Stimulated activated CD4-positive, alpha-beta T cell treated with anti-CD3 and anti-CD28 coated beads, Interleukin-4, amount 100 ng/mL, for 1 hour (primary cell): Measurements from ENCODE around the gene SLC41A3.
"Not testable (repeated sequence)": the region's sequence is repeated elsewhere in the genome, so short reads cannot be mapped to it uniquely, and the experiment has no call there.

Source experiments
- DNase-seq: peaks from one replicate; pipeline ENCODE4 v3.0.0-alpha.2; 2020

SLC41A3 gene

DNA sequence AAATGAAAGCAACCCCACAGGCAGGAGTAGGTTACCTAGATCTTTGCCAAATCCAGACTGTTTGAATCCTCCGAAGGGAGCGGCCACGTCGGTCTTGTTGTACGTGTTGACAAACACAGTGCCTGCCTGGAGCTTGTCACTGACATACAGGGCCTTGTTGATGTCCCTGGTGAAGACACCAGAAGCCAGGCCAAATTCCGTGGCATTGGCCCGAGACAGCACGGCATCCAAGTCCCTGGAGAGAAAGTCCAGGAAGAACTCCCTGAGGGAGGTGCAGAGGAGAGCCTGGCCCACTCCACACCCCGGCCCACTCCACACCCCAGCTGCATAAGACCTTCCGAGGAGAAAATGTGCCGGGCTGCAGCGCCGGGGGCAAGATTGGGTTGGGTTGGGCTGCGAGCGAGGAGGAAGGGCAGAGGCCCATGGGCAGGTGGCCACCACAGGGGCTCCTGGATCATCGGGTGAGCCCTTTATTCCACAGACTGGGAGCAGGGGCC, 21.8 kb upstream of the SLC41A3 start:
- DNase-seq = no peak

DNA sequence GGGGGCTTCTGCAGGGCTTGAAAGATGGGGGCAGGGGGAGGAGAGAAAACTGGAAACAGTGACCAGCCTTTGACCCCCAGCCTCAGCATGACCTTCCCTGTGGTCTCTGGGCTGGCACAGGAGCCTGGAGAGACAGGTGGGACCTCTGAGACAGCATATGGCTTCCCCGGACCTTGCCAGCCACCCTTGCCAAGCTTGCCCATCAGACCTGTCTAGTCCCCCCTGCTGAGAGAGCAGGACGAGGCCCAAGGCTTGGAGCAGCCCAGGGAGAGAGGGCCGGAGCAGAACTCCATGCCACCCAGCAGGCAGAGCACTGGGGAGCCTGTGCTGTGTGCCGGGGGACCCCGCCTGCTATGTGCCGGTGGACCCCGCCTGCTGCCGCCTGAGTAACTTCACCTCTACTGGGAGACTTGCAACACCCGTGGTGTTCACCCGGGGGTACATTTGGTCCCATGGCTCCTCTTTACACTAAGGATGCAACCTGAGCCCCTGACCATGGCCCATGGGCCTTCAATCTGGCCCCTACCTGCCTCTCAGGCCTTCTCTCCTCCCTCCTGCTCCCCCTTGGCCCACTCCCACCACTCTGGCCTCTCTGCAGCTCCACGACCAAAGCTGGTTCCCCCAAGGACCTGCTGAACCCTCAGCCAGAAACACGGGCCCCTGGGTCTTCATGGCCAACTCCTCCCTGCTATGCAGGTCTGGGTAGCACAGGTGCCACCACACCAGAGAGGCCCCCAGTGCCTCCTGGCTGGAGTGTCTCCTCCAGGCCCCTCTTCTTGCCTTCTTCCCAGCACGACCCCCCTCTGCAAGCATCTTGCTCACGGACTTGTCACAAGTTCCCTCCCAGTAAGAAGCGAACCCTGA, 21.1 kb upstream of the SLC41A3 start:
- DNase-seq = no peak

DNA sequence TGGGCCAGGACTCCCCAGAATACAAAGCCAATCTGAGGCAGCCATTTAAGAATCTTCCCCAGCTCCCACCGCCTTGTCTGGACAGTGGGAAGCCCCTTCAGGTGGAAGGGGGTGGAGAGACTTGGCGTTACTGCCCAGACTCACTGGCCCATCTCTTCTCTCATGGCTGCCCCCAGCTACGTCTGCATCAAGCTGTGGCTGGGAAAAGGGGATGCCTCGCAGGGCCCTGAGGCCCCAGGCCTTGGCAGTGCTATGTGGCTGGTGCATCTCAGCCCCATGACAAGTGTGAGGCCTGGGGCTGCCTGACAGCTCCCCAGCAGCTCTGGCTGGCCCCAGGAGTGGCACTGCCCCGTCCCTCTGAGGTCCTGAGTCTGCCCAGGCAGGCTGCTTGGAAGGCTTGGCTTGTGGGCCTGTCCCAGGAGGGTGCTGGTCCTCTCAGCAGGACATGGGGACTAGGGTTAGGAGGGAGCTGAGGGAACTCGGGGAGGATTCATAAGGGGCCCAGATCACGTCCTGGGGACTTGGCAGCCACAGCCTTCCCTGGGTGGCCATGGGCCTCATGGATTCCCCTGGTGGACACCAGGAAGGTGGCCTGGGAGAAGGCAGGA, 20.2 kb upstream of the SLC41A3 start:
- DNase-seq = no peak

DNA sequence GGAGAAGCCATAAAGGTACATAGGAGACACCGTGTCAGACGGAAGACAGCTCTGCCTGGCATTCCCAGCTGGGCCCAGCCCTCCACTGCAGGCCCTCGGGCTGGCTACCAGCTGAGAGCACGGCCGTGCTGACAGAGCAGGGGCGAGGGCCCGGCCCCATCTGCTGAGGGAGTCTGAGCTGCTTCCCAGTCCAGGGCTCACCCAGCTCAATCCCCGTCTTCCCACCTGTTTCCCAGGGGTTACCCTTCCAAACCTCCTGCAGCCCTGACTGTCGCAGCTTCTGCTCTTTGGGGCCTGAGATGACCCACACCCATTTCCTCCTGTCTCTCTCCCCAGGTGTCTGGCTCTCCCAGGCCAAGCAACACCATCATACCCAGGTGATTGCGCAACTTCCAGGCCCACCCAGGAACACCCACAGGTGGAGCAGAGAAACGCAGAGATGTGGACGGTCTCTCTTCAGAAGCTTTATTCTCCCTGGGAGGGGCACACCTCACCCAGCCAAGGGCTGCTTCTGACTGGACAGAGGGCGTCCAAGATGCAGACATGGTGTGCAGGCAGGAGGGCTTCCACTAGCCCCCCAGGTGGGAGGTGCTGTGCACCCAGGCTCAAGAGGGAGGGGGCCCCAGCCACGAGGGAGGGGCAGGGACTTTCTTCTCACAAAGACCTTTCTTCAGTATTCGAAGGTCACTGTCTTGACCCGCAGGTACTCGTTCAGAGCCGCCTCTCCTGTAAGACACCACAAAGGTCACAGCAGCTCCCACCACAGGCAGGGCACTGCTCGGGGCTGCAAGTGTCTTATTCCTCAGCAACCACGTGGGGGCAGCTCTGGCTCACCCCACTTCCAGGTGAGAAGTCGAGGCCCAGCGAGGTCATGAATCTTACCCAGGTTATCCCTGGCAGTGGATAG, 19.4 kb upstream of the SLC41A3 start:
- no peak for DNase-seq

DNA sequence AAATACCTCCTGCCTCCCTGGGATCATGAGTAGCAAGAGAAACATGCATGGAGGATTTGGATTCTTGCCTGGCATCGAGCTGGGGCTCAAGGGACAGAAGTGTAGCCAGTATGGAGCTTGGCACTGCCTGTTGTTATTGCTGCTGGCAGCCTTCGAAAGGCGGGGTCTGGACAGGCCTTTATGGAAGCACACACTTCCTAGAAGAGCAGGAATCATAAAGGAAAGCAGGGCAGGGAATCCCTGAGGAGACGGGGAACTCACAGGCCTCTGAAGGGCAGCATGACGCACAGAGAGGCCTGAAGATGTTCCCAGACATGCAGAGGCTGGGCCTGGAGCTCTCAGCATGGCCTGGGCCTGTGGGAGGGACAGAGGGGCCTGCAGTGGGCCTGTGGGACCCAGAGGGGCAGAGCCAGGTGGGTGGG, 18.6 kb upstream of the SLC41A3 start:
- no peak for DNase-seq

DNA sequence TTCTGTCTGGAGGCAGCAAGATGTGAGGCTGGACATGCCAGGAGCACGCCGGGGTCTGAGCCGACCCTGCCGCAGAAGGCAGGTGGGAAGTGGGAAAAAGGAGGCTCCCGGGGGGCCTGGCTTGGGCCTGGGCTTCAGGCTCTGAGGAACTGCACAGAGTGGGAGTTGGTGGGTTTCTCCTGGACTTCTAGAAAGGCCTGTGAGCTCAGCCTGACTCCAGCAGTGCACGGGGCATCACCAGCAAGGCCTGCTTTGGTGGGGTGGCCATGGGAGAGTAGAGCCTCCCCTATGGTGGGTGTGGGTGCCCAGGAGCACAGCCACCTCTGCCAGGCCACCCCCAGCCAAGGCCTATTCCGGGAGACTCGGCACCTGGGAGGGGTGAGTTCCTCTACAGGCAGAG, 18.1 kb upstream of the SLC41A3 start:
- no peak for DNase-seq

DNA sequence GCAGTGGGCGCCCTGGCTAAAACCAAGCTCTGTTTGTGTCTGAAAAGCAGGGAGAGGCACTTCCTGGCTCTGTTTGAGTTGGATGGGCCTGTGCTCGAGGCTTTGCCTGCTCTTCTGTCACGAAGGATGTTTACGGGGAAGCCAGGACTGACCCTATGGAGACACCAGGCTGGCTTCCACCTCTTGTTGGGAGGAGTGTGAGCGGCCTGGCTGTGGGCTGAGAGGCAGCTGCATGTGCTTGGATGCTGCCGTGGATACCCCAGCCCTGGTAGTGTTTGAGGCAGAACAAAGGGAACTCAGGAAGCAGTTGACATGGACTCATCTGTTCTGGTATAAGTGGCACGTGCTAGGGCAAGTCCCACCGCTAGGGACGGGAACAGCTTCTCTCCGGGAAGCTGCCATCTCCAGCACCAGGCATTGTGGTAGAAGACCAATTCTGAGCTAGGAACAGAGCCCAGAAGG, 17.6 kb upstream of the SLC41A3 start:
- no peak for DNase-seq

DNA sequence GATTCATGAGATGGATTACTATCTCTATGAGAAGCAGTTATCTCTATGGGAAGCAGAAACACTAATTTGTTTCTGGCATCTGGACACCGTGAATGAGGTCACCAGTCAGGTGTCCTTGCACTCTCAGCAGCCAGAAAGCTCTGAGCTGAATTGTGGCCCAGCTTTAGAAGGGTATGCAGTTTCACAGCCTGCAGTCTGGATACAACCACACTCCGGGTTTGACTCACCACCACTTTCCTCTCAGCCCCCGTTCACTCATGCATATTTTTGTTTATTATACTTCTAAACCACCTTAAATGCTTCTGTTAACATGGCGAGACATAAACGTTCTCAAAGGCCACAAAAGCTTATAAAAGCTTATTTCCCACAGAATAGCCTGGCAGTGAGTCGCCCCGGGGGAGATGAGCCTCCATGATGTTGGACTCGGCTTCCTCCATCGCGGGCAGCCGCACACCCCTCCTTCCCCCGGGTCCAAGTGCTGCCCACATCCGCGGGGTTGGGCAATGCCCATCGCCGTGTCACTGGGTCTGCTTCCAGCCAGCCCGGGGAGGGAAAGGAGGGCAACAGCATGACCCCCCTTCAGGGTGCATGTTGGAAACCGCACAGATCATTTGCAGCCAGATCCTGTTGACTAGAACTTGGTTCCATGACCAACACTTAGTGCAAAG, 16.8 kb upstream of the SLC41A3 start:
- DNase-seq = no peak

DNA sequence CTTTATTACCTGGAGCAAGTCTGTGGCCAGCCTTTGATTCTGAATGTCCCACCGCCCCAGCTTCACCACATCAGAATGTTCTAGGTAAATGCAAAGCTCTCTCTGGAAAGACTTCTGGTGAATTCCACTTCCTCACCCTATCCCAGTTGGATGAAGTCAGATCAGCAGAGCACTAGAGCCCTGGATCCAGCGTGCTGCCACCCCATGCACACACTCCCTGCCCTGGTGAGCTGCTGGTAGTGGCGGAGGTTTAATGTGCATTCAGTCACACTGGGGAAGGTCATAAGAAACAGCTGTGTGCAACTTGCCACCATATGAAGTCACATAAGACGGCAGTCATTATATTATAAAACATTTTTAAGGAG, 16.3 kb upstream of the SLC41A3 start:
- DNase-seq = no peak

DNA sequence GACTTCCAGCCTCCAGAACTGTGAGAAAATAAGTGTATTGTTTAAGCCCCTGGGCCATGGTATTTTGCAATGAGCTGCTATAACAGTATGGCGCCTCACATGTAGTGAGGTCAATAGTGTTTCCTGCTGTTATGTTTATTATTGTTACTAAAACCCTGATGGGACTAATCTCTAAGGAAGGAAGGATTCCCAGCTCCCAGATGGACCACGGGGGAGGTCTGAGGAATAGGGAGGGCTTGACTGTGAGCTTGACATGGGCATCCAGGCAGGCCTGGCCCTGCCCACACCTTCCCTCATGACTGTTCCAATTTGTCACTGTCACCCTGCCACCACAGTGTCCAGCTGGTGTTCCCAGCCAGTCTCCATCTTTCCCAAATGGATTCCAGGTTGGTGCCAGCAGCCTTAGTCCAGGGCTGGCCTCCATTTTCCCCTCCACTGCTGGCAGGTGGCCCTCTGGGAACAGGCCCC, 14.5 kb upstream of the SLC41A3 start:
- DNase-seq = no peak

DNA sequence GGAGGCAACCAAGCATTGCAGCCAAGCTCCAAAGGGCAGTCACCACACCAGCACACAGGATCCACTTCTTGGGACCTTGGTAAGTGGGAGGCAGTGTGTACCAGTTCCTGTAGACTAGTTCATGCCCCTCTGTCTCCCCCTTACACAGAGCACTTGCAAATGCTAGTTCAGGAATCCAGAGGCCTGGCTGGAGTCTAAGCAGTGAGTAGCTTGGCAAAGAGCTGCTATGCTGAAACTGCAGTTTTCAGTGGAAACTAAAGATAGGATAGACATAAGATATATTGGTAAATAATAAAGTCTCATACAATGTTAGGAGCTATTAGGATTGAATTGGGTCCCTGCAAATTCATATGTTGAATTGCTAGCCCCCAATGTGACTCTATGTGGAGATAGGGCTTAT, 13.9 kb upstream of the SLC41A3 start:
- DNase-seq = no peak

DNA sequence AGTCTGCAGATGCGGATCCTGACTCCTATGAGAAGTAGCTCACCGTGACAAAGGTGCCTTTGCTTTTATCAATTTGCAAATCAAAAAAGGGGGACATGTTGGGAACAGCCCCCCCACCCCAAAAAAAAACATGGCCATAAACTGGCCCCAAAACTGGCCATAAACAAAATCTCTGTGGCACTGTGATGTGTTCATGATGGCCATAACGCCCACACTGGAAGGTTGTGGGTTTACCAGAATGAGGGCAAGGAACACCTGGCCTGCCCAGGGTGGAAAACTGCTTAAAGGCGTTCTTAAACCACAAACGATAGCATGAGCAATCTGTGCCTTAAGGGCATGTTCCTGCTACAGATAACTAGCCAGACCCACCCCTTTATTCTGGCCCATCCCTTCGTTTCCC, 12.3 kb upstream of the SLC41A3 start:
- not testable (repeated sequence) for DNase-seq

DNA sequence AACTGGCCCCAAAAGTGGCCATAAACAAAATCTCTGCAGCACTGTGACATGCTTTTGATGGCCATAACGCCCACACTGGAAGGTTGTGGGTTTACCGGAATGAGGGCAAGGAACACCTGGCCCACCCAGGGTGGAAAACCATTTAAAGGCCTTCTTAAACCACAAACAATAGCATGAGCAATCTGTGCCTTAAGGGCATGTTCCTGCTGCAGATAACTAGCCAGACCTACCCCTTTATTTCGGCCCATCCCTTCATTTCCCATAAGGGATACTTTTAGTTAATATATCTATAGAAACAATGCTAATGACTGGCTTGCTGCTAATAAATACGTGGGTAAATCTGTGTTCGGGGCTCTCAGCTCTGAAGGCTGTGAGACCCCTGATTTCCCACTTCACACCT, 8.2 kb upstream of the SLC41A3 start:
- not testable (repeated sequence) for DNase-seq

DNA sequence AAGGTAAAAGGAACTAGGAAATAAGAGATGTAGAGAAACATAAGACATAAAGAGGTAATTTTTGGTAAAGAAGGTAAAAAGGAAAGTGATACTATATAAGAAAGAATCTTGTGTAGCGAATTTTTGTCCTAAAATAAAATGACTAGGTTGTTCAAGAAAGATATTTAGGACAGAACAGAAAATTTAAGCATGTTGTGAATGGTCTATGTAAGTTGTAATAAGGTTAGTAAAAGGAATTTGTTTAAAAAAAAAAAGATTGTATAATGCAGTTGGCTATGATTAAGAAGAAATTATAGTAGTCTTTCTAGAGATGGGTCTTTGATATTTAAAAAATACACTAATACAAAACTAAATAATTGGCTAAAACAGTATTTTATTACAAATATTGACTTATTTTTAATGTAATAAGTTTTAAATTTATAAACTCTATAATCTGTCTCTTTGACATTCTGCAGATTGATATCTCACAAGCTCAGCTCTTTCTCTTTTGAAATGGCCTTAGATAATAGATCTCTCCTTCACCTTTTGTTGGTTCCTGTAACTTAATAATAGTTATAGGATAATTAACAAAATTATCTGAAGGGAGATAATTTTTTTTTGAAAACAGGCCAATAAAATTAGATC, 3.7 kb upstream of the SLC41A3 start:
- no peak for DNase-seq

DNA sequence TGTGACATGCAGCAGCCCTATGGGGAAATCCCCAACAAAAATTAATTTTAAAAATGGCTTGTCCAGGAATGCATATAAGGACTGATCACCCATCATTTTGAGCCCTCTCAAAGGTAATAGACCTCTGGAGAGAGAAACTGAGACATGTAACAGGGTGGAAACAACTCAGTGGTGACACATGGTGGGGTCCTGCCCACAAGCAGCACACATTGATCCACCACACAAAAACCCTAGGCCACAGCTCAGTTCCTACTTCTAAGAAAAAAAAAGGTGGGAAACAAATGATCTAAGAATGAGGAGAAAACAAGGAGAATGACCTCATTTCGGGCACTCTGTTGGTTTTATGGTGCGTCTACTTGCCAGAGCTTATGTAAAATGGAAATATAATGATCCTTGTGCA, 1.9 kb upstream of the SLC41A3 start:
- no peak for DNase-seq

DNA sequence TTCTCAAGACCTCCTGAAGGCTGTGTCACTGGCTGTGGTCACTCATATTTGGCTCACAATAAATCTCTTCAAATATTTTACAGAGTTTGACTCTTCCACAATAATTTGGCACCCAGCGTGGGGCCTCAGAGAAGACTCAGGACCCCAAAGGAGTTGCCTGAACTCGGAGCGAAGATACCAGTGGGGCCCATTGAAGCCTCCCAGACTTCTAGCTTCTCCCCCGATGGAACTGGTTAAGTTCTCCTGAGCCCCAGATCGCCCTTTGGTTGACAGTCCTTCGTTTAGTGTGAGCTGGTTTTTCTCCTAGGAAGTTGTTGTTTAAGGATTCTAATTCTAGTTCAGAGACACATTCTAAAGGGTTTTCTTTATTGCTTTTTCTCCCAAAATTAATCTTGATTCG, 1.4 kb upstream of the SLC41A3 start:
- no peak for DNase-seq

DNA sequence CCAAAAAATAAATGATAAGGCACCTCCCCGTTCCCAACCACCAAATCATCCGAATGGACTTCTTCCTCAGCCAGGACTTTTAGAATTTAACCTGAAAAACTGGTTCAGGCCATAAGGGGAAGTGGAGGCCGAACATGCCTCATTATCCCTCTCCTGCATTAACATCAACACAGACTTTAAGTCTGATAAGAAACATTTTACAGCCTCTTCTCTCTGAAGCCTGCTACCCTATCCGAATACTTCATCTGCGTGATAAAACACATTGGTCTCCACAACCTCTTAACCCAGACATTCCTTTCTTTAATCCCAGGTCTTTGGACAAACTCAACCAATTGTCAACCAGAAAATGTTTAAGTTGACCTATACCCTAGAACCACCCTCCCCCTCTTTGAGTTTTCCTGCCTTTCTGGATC, 850 bp upstream of the SLC41A3 start:
- no peak for DNase-seq

DNA sequence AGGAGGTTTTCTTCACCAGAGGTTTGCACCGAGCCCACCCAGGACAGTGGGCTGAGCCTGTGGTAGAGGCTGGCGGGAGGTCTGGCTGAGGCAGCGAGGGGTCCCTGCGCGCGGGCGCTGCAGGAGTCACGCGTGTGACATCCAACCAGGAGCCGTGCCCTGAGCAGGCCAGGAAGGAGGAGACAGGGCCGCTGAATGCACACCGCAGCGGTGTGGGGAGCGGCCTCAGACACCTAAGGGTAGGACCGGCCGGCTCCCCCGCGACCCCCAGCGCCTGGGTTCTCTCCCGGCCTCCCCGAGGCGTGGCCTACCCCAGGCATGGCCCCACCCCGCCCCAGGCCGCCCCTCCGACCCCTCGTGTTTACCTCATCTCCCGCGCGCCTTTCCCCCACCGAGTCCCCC, 412 bp downstream of the SLC41A3 start:
- no peak for DNase-seq

DNA sequence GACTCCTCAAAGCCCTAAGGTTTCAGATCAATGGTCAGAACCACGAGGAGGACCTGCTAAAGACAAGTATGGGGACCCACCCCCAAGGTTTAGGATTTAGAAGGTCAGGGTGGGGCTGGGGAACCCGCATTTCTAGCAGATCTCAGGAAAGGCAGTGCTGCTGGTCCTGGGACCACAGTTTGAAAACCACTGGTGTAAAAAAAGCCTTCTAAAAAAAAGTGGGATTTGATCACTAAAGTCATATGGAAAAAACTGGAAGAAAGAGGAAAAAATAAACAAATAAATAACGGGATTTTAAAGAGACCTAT, 832 bp downstream of the SLC41A3 start:
- DNase-seq = no peak

DNA sequence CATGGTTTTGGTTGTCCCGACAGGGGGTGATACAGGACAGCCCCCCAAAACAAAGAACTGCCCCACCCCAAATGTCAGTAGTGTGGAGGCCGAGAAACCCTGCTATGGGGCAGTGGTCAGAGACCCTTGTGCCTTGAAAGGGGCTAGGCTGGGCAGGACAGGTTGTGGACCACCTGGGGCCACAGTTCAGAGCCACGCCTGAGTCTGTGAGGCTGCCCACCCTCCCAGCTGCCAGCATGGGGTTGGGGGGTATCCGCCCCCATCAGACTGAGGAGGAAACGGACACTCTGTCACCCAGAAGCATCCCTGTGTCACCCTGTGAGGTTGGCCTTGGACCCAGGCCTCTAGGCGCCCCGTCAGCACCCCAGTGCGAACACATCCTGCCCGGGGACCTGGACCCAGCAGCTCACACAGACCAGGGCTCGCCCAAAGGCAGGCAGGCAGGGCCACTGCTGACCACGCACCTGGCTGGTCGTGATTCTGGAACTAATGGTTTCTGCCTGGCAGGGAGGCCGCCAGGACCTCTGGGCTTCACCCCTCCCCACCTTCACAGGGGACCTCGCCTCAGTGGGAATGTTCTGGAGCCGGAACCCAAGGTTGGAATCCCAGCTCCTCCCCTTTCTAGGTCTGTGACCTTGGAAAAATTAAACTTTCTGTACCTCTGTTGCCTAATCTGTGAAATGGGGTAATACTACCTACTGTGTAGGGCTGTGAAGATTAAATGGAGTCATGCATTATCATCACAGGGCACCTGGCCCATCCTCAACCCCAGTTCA, 1.4 kb downstream of the SLC41A3 start:
- DNase-seq = no peak

DNA sequence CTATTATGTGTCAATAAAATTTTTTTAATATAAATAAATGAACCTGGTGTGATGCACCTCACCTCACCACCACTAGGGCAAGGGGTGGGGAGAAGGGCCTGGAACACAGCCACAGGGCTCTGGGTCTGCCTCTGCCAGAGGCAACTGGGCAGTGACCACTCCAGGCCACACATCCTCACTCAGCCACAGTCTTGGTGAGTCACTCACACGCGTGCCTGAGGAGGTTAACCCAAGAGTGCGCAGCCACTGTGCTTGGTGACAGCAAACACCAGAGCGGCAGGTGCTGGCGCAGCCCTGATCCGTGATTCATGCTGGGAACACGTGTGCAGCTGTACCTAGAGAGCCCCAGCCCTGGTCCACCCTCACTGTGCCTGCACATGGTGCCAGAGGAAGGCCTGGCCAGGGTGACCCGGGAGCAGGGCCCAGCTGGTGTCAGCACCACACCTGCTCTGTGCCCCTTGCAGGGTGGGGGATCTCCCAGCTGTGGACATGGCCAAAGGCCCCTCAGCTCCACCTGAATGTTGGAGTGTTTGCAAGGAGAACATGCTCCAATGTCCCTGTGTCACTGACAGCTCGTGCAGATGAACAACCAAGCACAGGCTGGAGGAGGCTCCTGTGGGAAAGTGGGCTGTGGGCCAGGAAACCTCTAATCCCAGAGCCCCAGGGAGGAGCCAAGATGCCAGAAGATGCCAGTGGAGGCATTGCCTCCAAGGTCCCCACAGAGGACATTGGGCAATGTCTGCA, 2.1 kb downstream of the SLC41A3 start:
- no peak for DNase-seq
